Mesenchymal stem cell (in vitro differentiated cells and primary cell): ENCODE measurements around the gene TIMP2.

Source experiments
- DNase-seq: peaks from one replicate; pipeline ENCODE4 v3.0.0-alpha.2; 2013
- H2AFZ ChIP-seq: one replicate; pipeline ENCODE4 v1.6.1; 2013; ENCODE audit warnings: low read depth, mild to moderate bottlenecking, control low read depth, inconsistent platforms, low read length, moderate library complexity
- H2AK5ac ChIP-seq: 2 replicates; pipeline ENCODE4 v1.6.1; 2013; ENCODE audit warnings: low read length, moderate library complexity, mild to moderate bottlenecking, inconsistent platforms; ENCODE audit not compliant: severe bottlenecking
- H2BK120ac ChIP-seq: one replicate; pipeline ENCODE4 v1.6.1; 2013; ENCODE audit warnings: low read depth, mild to moderate bottlenecking, inconsistent platforms, low read length, moderate library complexity
- H2BK12ac ChIP-seq, 2 experiments: one replicate each; pipeline ENCODE4 v1.6.1; 2013; ENCODE audit warnings: inconsistent platforms in 2 of 2, low read length in 2 of 2, mild to moderate bottlenecking in 2 of 2, moderate library complexity in 2 of 2, control low read depth in 1 of 2
- H2BK15ac ChIP-seq: one replicate; pipeline ENCODE4 v1.6.1; 2013; ENCODE audit warnings: mild to moderate bottlenecking, low read depth, inconsistent platforms; ENCODE audit not compliant: poor library complexity, severe bottlenecking
- H2BK5ac ChIP-seq: 2 replicates; pipeline ENCODE4 v1.6.1; 2013; ENCODE audit warnings: low read depth, mild to moderate bottlenecking, low read length, control low read depth, inconsistent platforms; ENCODE audit not compliant: poor library complexity, severe bottlenecking
- H3K14ac ChIP-seq, 2 experiments: one replicate each; pipeline ENCODE4 v1.6.1; 2013; ENCODE audit warnings: inconsistent platforms in 2 of 2, low read length in 2 of 2, control low read depth in 1 of 2, mild to moderate bottlenecking in 1 of 2, moderate library complexity in 1 of 2
- H3K18ac ChIP-seq, 2 experiments: one replicate each; pipeline ENCODE4 v1.6.1; 2013; ENCODE audit warnings: inconsistent platforms in 2 of 2, low read length in 2 of 2, control low read depth in 1 of 2, low read depth in 1 of 2, mild to moderate bottlenecking in 1 of 2
- H3K23ac ChIP-seq, 2 experiments: one replicate each; pipeline ENCODE4 v1.6.1; 2013; ENCODE audit warnings: inconsistent platforms in 2 of 2, low read length in 2 of 2, mild to moderate bottlenecking in 2 of 2, moderate library complexity in 2 of 2, control low read depth in 1 of 2
- H3K27ac ChIP-seq: 2 replicates; pipeline ENCODE4 v1.5.1; 2013; ENCODE audit warnings: mild to moderate bottlenecking, moderate library complexity, low read length, control low read depth, inconsistent platforms; ENCODE audit not compliant: poor library complexity, severe bottlenecking
- H3K27me3 ChIP-seq, 2 experiments: 2 replicates each; pipeline versions ENCODE4 v1.6.1 to v1.7.0; 2013; ENCODE audit warnings: low read length in 2 of 2, mild to moderate bottlenecking in 2 of 2, moderate library complexity in 2 of 2, control low read depth in 1 of 2, inconsistent platforms in 1 of 2; ENCODE audit not compliant: control insufficient read depth in 1 of 2, insufficient read depth in 1 of 2
- H3K36me3 ChIP-seq, 2 experiments: 2 replicates each; pipeline versions ENCODE4 v1.6.1 to v1.7.0; 2013; ENCODE audit warnings: low read length in 2 of 2, control low read depth in 1 of 2, inconsistent platforms in 1 of 2, low read depth in 1 of 2, mild to moderate bottlenecking in 1 of 2; ENCODE audit not compliant: insufficient read depth in 2 of 2, control insufficient read depth in 1 of 2
- H3K4ac ChIP-seq, 2 experiments: one replicate each; pipeline ENCODE4 v1.6.1; 2013; ENCODE audit warnings: inconsistent platforms in 2 of 2, low read length in 2 of 2, mild to moderate bottlenecking in 2 of 2, moderate library complexity in 2 of 2, control low read depth in 1 of 2, low read depth in 1 of 2
- H3K4me1 ChIP-seq: 2 replicates; pipeline ENCODE4 v1.6.1; 2013; ENCODE audit warnings: low read depth, low read length, control low read depth; ENCODE audit not compliant: control insufficient read depth, insufficient read depth
- H3K4me2 ChIP-seq: 2 replicates; pipeline ENCODE4 v1.6.1; 2013; ENCODE audit warnings: low read length, mild to moderate bottlenecking, inconsistent platforms; ENCODE audit not compliant: poor library complexity, severe bottlenecking
- H3K4me3 ChIP-seq, 2 experiments: 2 replicates each; pipeline versions ENCODE4 v1.5.1 to v1.7.0; 2013; ENCODE audit warnings: low read length in 2 of 2, mild to moderate bottlenecking in 2 of 2, control low read depth in 1 of 2, low read depth in 1 of 2; ENCODE audit not compliant: insufficient read depth in 1 of 2
- H3K79me1 ChIP-seq: replicated peaks from 2 replicates; pipeline ENCODE4 v1.6.1; 2013; ENCODE audit warnings: mild to moderate bottlenecking, control low read depth, low read length, inconsistent platforms; ENCODE audit not compliant: poor library complexity, severe bottlenecking
- H3K9ac ChIP-seq: 2 replicates; pipeline ENCODE4 v1.7.0; 2013; ENCODE audit warnings: mild to moderate bottlenecking, low read length, moderate library complexity
- H3K9me3 ChIP-seq: 2 replicates; pipeline ENCODE4 v1.7.0; 2013; ENCODE audit warnings: mild to moderate bottlenecking, low read length; ENCODE audit not compliant: control insufficient read depth
- H4K8ac ChIP-seq: one replicate; pipeline ENCODE4 v1.6.1; 2013; ENCODE audit warnings: inconsistent platforms, mild to moderate bottlenecking, low read length, moderate library complexity
- H4K91ac ChIP-seq: one replicate; pipeline ENCODE4 v1.6.1; 2013; ENCODE audit warnings: mild to moderate bottlenecking, low read length, inconsistent platforms
- WGBS: methylation state at CpG from one replicate; pipeline ENCODE4 v1.1.7; 2013; ENCODE audit warnings: mixed read lengths; 5-methylcytosine and 5-hydroxymethylcytosine counted together

The TIMP2 gene

DNA sequence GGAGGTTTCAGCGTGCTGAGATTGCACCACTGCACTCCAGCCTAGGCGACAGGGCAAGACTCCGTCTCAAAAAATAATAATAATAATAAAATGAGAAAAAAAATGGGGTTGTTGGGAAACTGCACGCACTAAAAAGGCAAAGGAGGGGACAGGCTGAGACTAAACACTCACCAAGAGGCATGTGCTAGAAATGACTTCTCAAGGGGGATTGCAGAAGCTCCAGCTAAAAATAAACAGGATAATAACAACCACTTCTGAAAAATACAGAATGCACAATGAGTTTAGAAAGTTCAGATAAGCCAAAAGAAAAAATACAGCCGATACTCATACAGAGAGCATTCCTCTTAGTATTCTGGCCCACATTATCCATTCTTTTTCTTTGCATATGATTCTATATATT lies 15.1 kb upstream of the TIMP2 start:
- Histone ChIP-seq H3K4me3 (no peak overlapping the region), H2BK12ac (no peak overlapping the region), H2BK5ac (no peak overlapping the region), H3K14ac (no peak overlapping the region), H2AK5ac (no peak overlapping the region), H3K27me3 (peaks cover 0 to 3% of the 10 kb centered on the region in 2 experiments), H2AFZ (no peak overlapping the region), H3K23ac (no peak overlapping the region), H3K9me3 (no peaks in the 10 kb centered on the region), H2BK15ac (no peak overlapping the region), H3K79me1 (no peaks in the 10 kb centered on the region), H4K8ac (no peak overlapping the region), H3K4me2 (no peak overlapping the region), H3K9ac (no peak overlapping the region), H2BK120ac (no peak overlapping the region), H3K18ac (no peak overlapping the region), H3K4me1 (peaks cover 36% of the 10 kb centered on the region), H3K36me3 (no peaks in the 10 kb centered on the region), H4K91ac (no peak overlapping the region), H3K27ac (peak overlapping the region; percentile 63), H3K4ac (no peak overlapping the region)
- peak; percentile 81 for DNase-seq
- WGBS = 50% methylated on average over 2 of the region's 5 CpGs

DNA sequence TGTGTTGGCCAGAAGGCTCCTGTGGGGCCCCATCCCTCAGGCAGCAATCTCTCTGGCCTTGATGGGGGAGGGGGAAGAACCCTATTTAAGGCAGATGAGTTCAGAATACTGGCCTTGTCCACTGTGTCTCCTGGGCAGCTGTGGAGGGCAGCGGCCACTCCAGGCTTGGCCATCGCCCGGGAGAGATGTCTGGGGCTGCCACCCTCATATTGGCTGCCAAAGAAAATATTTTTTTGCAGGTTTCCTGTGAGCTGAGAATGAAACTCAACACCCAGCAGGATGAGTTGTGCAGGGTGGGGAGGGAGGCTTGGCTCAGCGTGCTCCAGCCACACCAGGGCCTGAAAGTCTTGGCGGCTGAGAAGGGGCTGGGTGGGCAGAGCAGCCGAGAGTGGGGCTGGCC lies 14.4 kb upstream of the TIMP2 start:
- WGBS = 86% methylated on average over 6 of the region's 6 CpGs
- Histone ChIP-seq H3K23ac (no peak overlapping the region), H3K79me1 (no peaks in the 10 kb centered on the region), H4K8ac (peak overlapping the region; percentile 87), H2BK15ac (peak overlapping the region; percentile 12), H2BK5ac (peak overlapping the region; percentile 61), H2BK12ac (peak overlapping the region; percentile 92 to 94), H2AK5ac (peak overlapping the region; percentile 99), H2AFZ (no peak overlapping the region), H4K91ac (peak overlapping the region; percentile 94), H3K4me3 (no peak overlapping the region), H3K27ac (peak overlapping the region; percentile 63), H3K4ac (peak overlapping the region; percentile 60 to 73), H3K9me3 (no peaks in the 10 kb centered on the region), H2BK120ac (peak overlapping the region; percentile 37), H3K27me3 (no peaks in the 10 kb centered on the region), H3K9ac (no peak overlapping the region), H3K36me3 (no peaks in the 10 kb centered on the region), H3K4me1 (peaks cover 37% of the 10 kb centered on the region), H3K14ac (peak overlapping the region in 1 of 2 experiments; percentile 75), H3K18ac (peak overlapping the region; percentile 61 to 82), H3K4me2 (peak overlapping the region; percentile 13)
- DNase-seq = no peak

DNA sequence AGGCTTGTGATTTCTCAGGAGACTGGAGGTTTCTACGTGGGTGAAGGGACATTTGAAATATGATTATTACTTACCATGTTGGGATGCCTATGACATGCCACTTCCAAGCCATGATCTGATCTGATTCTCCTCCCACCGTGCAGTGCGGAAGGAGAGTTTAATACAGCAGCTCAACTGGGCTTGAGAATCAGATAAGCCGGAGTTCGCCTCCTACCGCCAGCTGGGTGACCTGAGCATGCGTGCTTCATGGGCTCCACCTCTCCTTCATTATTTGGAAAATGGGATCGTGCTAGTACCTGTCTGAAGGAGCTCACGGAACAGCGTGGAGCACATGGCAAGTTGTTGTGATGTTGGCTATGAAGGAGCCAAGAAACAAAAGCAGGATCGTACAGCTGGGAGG lies 12.4 kb upstream of the TIMP2 start:
- Histone ChIP-seq H3K18ac (no peak overlapping the region), H2BK120ac (no peak overlapping the region), H3K23ac (no peak overlapping the region), H3K27ac (no peak overlapping the region), H3K79me1 (no peaks in the 10 kb centered on the region), H3K36me3 (no peaks in the 10 kb centered on the region), H3K14ac (no peak overlapping the region), H3K4ac (no peak overlapping the region), H3K9ac (no peak overlapping the region), H2BK15ac (no peak overlapping the region), H2AK5ac (no peak overlapping the region), H3K4me3 (no peak overlapping the region), H2BK12ac (peak overlapping the region in 1 of 2 experiments; percentile 7), H3K4me2 (no peak overlapping the region), H2AFZ (no peak overlapping the region), H3K27me3 (no peaks in the 10 kb centered on the region), H4K91ac (no peak overlapping the region), H3K4me1 (peaks cover 51% of the 10 kb centered on the region), H4K8ac (no peak overlapping the region), H2BK5ac (no peak overlapping the region), H3K9me3 (no peaks in the 10 kb centered on the region)
- no peak for DNase-seq
- 90% methylated on average over 11 of the region's 11 CpGs for WGBS

DNA sequence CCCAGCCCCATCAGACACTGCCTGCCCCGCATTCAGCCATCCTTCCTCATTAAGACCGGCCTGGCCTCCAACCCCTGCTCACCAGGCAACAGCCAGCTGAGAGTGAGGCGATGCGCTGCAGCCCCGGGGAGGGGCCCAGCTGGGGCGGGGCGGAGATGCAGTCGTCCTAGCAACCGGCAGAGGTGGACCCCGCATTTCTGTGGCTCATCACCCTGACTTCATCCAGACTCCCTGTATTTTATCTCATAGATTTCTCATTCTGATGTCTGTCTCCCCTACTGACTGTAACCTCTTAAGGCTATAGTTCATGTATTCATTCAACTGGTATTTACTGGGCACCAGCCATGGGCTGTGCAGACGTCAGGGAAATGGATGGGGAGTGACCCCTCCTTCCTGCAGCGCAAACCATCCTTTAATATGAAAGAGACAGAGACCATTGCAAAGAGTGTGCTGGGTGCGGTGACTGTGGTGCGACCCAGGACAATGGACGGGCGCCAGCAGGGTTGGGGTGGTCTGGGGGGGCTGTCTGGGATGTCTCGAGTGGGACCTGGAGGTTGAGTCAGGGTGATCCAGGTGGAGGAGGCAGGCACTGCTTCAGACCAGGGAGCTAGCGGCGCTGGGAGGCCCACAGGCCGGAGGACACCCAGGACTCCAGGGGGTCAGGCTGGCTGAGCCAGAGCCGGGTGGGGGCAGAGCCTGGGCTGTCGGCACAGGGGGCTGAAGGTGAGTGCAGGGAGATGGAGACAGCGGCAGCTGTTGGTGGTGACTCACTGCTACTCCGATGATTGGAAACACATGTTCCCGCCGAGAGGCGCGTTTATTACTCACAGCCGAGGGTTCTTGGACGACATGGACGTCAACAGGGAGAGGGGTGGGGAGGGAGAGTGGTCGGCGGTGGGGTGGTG lies 10.5 kb upstream of the TIMP2 start:
- no peaks in the 10 kb centered on the region for H3K36me3 ChIP-seq
- H3K18ac ChIP-seq = peak overlapping the region; percentile 5 to 86
- no peak overlapping the region for H3K23ac ChIP-seq
- peak overlapping the region; percentile 78 to 97 for H2BK12ac ChIP-seq
- H3K27ac ChIP-seq = peak overlapping the region; percentile 98
- H3K27me3 ChIP-seq = no peaks in the 10 kb centered on the region
- H4K91ac ChIP-seq = peak overlapping the region; percentile 98
- H3K4ac ChIP-seq = peak overlapping the region in 1 of 2 experiments; percentile 49
- peak overlapping the region; percentile 90 for H2BK15ac ChIP-seq
- H2BK5ac ChIP-seq = no peak overlapping the region
- no peaks in the 10 kb centered on the region for H3K9me3 ChIP-seq
- peak overlapping the region; percentile 35 for H2AK5ac ChIP-seq
- no peaks in the 10 kb centered on the region for H3K79me1 ChIP-seq
- peak; percentile 95 for DNase-seq
- peaks cover 49% of the 10 kb centered on the region for H3K4me1 ChIP-seq
- H3K14ac ChIP-seq = no peak overlapping the region
- H2AFZ ChIP-seq = no peak overlapping the region
- H2BK120ac ChIP-seq = peak overlapping the region; percentile 81
- peak overlapping the region; percentile 92 for H4K8ac ChIP-seq
- peak overlapping the region; percentile 86 for H3K9ac ChIP-seq
- peak overlapping the region; percentile 6 for H3K4me2 ChIP-seq
- WGBS = 44% methylated on average over 30 of the region's 33 CpGs
- H3K4me3 ChIP-seq = peak overlapping the region in 1 of 2 experiments; percentile 60
